GM10248 (cell line): ENCODE results near the gene MCM8.

ENCODE experiments used
- CTCF ChIA-PET: fragments of 300-600 bp; sonication (Branson Sonifier 250); formaldehyde crosslinking; extraction: SDS; loops from one replicate; lab custom pipeline; 2021; ENCODE audit warnings: antibody characterized with exemption; lab: Yijun Ruan, JAX
- POLR2A ChIA-PET: fragments of 350-650 bp; sonication (Branson Sonifier 250); formaldehyde crosslinking; extraction: SDS; loops from one replicate; lab custom pipeline; 2020; ENCODE audit warnings: antibody characterized with exemption; lab: Yijun Ruan, JAX
- DNase-seq: peaks from one replicate; pipeline ENCODE4 v3.0.0; 2012; ENCODE audit errors: extremely low spot score
- TF ChIP-seq, protein P1 (sequence below): IDR thresholded peaks from 2 replicates; pipeline ENCODE4 v1.5.1; 2012; ENCODE audit warnings: mild to moderate bottlenecking, low read depth; ENCODE audit errors: extremely low read depth, missing control alignments, control extremely low read depth

Gene MCM8

DNA sequence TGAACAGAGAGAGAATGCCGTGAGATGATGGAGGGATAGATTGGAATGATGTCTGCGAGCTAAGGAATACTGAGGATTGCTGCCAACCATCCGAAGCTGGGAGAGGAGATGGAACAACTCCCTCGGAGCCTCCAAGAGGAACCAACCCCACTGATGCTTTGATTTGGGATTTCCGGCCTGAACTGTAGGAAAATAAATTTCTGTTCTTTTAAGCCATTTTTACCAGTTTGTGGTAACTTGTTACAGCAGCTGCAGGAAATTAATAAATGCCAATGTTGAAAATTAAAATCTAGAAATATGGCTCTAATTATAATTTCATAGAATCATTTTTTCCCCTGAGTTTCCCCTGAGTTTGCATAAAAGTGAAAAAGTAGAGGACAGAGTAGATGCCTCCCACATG lies 89.3 kb downstream of the MCM8 start:
- DNase-seq: no peak
- TF ChIP-seq, protein P1, sequence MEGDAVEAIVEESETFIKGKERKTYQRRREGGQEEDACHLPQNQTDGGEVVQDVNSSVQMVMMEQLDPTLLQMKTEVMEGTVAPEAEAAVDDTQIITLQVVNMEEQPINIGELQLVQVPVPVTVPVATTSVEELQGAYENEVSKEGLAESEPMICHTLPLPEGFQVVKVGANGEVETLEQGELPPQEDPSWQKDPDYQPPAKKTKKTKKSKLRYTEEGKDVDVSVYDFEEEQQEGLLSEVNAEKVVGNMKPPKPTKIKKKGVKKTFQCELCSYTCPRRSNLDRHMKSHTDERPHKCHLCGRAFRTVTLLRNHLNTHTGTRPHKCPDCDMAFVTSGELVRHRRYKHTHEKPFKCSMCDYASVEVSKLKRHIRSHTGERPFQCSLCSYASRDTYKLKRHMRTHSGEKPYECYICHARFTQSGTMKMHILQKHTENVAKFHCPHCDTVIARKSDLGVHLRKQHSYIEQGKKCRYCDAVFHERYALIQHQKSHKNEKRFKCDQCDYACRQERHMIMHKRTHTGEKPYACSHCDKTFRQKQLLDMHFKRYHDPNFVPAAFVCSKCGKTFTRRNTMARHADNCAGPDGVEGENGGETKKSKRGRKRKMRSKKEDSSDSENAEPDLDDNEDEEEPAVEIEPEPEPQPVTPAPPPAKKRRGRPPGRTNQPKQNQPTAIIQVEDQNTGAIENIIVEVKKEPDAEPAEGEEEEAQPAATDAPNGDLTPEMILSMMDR: no peak
- POLR2A ChIA-PET: no interaction called here
- CTCF ChIA-PET: interaction anchor here (1.5 to 1.6 kb wide), 2 partner anchors 15 to 510 kb away, joined by 4 to 5 read pairs; no protein-coding TSS in a partner anchor

DNA sequence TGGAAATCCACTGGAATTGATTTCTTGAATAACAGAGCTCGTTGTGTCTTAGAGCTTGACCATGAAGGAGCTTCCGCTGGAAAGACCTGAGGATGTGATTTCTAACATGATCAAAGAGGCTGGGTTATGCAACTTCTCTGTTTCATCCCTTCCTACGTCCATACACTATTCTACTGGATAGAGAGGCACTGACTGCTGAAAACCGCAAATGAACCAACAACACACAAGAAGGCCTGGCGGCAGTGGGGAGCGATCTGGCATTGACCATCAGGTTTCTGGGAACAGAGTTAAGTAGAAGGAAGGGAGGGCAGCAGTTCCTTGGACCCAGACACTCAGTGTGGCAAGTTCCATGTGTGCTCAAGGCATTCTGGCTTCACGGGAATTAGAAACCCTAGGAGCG lies 90.1 kb downstream of the MCM8 start:
- DNase-seq: no peak
- ChIA-PET CTCF (interaction anchor here (1.5 kb wide), 1 partner anchor 16 kb away, joined by 4 read pairs; no protein-coding TSS in a partner anchor), POLR2A (no interaction called here)
- TF ChIP-seq, protein P1: no peak

DNA sequence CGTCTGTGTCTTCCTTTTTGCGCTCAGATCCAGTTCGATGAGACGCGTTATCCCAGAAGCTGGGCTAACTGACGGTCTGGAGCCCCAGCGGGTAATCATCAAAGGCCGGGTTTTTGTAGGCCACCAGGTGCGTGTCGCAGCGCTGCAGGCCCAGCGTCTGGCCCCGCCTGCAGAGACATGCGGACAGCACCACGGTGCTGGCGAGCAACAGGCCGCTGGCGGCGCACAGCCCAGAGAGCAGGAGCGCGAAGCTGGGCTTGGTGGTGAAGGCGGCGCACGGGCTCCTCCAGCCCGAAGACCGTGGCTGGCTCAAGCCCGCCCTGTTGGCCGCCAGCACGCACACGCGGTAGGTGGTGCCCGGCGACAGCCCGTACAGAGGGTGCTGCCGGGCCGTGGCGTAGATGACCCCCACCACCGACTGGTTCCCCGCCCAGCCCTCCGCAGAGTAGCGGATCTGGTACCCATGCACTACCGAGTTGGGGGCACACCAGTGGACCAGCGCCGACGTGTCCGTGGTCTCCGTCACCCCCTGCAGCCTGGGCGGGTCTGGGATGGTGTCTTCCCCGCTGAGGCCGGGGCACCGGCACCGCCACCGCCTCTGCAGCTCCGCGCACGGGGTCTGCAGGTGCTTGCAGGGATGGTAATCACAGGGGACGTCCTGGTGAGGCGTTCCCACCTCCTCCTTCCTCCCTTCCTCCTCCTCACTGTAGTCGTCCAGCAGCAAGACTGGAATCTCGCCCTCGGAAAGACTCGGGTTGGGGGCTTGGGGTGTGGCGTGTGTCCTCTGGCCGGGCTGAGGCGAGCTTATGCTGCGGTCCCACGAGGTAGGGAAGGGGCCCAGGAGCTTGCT lies 90.7 kb downstream of the MCM8 start:
- CTCF ChIA-PET: no interaction called here

DNA sequence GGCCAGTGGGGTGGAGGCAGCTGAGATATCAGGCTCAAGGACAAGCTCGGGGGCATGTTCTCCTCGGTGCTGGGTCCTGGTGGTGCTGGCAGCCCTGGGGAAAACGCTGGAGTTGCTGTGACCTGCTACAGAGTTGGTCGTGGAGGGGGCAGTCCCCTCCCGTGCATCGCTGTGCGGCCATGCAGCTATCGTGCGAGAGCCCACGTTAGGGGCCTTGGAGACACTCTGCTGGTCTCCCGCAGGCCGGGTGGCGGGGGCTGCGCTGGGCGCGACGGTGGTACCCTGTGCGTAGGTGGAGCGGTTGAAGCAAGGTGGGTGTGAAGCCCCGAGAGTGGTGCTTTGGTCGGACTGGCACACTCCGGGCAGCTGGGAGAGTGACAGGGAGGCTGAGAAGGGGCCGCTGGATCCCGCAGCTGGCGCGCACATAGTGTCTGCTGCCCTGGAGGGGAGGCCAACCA lies 91.4 kb downstream of the MCM8 start:
- ChIA-PET CTCF (no interaction called here), POLR2A (no interaction called here)
- TF ChIP-seq, protein P1: no peak
- no peak for DNase-seq

More for the DNA sequence above, 90.7 kb downstream of the MCM8 start:
- no peak for DNase-seq
- TF ChIP-seq, protein P1: no peak
- POLR2A ChIA-PET: no interaction called here

DNA sequence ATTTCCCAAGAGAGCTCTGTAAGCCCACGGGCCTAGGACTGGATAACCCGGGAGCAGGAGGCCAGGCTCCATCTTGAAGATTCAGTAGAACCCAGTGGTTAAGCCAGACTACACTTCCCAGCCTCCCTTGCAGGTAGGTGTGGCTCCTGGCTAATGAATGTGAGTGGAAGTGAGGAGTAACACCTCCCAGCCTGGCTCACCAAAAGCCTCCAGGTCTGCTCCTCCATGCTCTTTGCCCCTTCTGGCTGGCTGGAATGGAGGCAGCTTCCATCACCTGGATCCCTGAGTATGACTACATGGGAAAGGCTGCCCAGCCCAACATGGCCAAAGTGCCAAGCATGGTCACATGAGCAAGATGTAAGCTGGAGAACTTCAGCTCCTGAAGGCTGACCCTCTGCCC lies 93.7 kb downstream of the MCM8 start:
- ChIA-PET POLR2A (no interaction called here), CTCF (interaction anchor here (1.5 kb wide), 1 partner anchor 515 kb away, joined by 3 read pairs; no protein-coding TSS in a partner anchor)
- DNase-seq: no peak

DNA sequence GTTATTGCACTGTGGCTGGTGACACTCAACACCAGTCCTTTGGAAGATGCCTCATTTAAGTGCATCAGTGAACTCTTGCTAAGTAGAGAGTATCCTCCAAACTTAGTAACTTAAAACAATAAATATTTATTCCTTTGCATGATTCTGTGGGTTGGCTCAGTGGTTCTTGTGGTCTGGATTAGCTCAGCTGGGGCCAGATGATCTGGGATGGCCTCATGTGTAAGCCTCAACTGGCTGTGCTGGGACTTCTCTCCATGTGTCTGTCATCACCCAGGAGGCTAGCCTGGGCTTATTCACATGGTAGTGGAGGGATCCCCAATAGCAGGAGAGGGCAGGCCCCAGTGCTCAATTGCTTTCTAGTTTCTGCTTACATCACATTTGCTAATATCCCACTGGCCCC lies 95.1 kb downstream of the MCM8 start:
- no peak for DNase-seq
- POLR2A ChIA-PET: no interaction called here
- CTCF ChIA-PET: no interaction called here
- TF ChIP-seq, protein P1: no peak

More for the DNA sequence above, 93.7 kb downstream of the MCM8 start:
- TF ChIP-seq, protein P1: no peak
